NB4 (cell line): Measurements from ENCODE around the gene DDX41.

Experiments used
- DNase-seq: peaks from one replicate; pipeline ENCODE4 v3.0.0; 2010; ENCODE audit warnings: low read depth
- H3K4me3 ChIP-seq: one replicate; pipeline ENCODE4 v1.5.1; 2011; ENCODE audit warnings: mild to moderate bottlenecking, low read depth, low read length, moderate library complexity
- MYC ChIP-seq: IDR thresholded peaks from 2 replicates; pipeline ENCODE4 v1.6.1; 2011; ENCODE audit warnings: low read depth, low read length
- POLR2A ChIP-seq: IDR thresholded peaks from 2 replicates; pipeline ENCODE4 v1.6.1; 2011; ENCODE audit warnings: mild to moderate bottlenecking; ENCODE audit not compliant: insufficient read length; ENCODE audit errors: extremely low read depth
- TF ChIP-seq, protein P1 (sequence below): IDR thresholded peaks from 2 replicates; pipeline ENCODE4 v1.6.1; 2011; ENCODE audit warnings: low read depth, low read length
- TF ChIP-seq, protein P2 (sequence below): IDR thresholded peaks from one replicate; pipeline ENCODE4 v1.5.1; 2012; ENCODE audit warnings: low read depth, low read length

Gene DDX41

DNA sequence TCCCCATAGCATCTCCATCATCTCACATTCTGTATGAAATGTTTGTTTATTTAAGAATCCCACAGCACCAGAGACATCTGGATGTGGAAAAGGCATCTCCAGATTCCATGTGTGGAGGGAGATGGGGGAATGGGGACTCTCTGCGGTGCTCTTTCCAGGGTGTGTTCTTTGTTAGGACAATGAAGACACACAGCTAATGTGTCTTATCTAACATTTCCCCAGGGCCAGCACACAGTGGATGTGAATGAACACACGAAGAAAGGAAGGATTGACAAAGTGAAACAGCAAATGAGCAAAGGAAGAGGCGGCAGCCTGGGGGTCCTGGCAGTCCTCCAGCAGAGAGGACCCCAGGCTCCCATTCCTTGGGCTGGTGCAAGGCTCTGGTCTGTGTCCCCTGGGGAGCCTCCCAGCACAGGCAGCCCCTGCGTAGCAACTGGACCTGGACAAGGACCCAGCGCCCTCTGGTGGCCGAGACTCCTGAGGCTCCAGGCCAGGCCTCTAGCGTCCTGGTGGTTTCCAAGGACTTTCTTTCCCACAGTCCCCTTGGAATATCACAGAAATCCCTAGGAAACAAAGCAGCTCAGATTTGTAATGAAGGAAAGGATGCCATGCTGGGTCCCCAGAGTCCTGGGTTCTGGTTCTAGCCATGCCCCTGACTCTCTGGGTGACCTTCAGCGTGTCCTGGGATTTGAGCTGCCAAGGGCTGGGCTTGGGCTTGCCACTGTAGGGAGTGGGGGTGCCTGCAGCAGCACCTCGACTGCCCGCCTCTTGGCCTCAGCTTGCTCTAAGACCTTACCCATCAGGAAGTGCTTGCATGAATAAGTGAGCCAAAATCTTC, 15.9 kb downstream of the DDX41 start:
- H3K4me3 ChIP-seq: no peak overlapping the region
- peak; percentile 88 for DNase-seq
- TF ChIP-seq, protein P1, sequence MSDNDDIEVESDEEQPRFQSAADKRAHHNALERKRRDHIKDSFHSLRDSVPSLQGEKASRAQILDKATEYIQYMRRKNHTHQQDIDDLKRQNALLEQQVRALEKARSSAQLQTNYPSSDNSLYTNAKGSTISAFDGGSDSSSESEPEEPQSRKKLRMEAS: no peak
- TF ChIP-seq, protein P2, sequence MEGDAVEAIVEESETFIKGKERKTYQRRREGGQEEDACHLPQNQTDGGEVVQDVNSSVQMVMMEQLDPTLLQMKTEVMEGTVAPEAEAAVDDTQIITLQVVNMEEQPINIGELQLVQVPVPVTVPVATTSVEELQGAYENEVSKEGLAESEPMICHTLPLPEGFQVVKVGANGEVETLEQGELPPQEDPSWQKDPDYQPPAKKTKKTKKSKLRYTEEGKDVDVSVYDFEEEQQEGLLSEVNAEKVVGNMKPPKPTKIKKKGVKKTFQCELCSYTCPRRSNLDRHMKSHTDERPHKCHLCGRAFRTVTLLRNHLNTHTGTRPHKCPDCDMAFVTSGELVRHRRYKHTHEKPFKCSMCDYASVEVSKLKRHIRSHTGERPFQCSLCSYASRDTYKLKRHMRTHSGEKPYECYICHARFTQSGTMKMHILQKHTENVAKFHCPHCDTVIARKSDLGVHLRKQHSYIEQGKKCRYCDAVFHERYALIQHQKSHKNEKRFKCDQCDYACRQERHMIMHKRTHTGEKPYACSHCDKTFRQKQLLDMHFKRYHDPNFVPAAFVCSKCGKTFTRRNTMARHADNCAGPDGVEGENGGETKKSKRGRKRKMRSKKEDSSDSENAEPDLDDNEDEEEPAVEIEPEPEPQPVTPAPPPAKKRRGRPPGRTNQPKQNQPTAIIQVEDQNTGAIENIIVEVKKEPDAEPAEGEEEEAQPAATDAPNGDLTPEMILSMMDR: peak; percentile 93
- TF ChIP-seq POLR2A: peak; percentile 17

DNA sequence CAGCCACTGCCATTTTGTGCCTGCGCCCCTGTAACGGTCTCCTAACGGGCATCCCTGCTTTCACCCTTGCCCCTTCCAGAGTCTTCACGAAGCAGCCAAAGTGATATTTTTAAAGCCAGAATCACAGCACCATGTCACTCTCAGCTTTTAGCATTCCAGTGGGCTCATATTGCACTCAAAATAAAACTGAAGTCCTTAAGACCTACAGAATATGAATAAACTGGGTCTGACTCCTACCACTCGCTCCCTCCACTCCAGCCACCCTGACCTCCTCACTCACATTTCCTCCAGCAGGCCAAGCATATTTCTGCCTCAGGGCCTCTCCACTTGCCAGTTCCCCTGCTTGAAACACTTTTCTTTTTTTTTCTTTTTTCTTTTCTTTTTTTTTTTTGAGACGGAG, 16.9 kb downstream of the DDX41 start:
- DNase-seq: no peak
- TF ChIP-seq, protein P1: no peak
- no peak for TF ChIP-seq POLR2A
- TF ChIP-seq, protein P2: no peak
- TF ChIP-seq MYC: no peak
- no peak overlapping the region for H3K4me3 ChIP-seq

DNA sequence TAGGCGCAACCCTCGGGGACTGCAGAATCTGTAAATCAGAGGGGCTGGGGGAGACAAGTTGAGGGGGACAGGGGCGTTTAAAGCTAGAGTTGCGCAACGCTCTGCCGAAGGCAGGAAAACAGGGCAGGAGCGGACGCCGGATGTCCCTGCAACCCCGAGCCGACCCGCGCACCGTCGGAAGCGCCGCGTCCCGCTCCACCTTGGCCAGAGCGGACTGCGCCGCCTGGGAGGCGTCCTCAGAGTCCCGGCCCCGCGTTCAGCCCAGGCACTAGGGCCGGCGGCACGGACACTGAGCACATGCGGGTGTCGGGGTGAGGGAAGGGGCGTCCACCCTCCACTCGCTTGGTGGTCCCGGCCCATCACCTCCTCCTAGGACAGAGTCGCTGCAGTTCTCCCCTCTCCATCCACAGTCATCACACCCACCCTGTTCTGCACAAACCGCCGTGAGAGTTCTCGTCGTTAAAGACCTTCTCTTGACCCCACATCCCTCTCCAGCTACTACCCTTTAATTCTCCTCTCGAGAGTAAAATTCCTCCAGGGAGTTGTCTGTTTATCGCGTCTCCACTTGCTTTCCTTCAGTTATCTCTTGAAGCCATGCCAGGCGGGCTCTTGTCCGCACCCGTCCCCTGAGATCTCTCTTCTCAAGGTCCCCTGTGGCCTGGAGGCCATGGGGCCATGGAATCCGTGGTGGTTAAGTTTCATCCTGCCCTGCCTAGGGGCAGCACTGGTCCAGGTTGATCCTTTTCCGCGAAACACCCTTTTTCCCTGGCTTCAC, 18.6 kb downstream of the DDX41 start:
- TF ChIP-seq, protein P1: 0 out of 2 replicates have a peak, but pooled peaks have one; percentile 25
- TF ChIP-seq POLR2A: no peak
- DNase-seq: no peak
- peak overlapping the region; percentile 47 for H3K4me3 ChIP-seq

DNA sequence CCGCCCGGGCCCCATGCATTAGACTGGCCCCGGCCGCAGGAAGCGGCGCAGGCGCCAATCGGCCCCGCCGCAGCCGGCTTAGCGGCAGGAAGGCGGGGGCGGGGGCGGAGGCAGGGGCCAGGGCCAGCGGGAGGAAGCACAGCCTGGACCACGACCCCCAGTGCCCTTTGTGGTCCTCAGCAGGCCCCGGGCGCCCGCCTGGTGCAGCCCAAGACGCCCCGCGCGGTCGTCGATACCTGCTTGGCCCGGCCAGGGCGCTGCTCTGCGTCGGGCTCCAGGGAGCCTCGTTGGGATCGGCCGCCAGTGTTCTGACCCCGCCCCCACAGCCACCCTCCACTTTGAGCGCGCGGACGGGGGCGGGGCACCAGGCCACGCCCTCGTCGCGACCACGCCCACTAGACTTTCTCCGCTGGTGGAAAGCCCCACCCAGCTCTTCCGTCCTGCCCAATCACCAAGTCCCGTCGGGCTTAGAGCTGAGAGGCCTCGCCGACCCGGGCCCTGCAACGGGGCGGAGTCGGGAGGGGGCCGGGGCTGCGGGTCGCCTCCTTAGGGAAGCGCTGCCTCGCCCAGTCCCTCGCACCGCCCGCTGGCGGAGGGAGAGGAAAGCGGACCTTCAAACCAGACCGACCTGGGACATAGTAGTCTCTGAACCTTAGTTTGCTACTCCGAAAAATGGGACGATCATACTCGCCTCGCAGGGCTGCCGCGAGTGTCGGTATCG, 19.3 kb downstream of the DDX41 start, which contains the start of gene PDLIM7:
Gene PDLIM7 (minus strand): TSS at position 313 of the 721 bp plus-strand sequence. CDS start 1,092 bp downstream, outside the sequence.
- TF ChIP-seq MYC: peak; percentile 72
- TF ChIP-seq, protein P2: no peak
- TF ChIP-seq, protein P1: peak; percentile 63
- TF ChIP-seq POLR2A: peak; percentile 71
- peak within 1 kb of the TSS; percentile 58 for H3K4me3 ChIP-seq
- peak; percentile 98 for DNase-seq

DNA sequence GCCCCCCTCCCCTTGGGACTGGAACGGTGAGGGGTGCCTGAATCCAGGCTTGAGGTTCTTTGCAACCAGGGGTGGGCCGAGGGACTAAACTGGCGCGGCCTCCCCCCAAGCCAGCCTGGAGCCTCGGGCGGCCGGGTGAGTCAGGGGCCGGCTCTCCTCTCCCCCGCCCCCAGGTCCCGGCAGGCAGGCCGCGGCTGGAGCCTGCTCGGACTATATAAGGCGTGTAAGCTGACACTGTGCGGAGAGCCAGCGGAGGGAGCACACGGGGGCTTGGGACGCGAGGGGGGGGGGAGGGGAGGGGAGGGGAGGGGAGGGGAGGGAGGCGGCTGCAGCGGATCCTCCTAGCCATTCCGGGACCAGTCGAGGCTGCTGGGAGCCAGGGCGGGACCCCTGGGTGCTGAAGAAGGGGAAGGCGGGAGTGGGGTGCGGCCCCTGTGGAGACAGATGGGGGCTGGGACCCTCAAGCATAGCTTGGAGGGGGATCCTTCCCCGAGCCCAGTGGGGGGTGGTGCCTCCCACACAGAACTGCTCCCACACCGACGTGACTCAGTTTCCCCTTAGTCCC, 20.0 kb downstream of the DDX41 start:
- peak overlapping the region; percentile 58 for H3K4me3 ChIP-seq
- DNase-seq: peak; percentile 86
- no peak for TF ChIP-seq MYC
- TF ChIP-seq, protein P2: no peak
